NCI-H1092 treated with DMSO at 0.1 percent for 48 hours (cell line): Measurements from ENCODE around the gene TMEM218.
A peak's percentile ranks its signal among the peaks of the same experiment; 100 is the strongest.

Experiments used
- DNase-seq: peaks from one replicate; lab custom pipeline; 2025; lab: John Stamatoyannopoulos, UW

TMEM218 gene

GRCh38 chr11:125129316-125129993 is 18.0 kb upstream of the TMEM218 start:
- no peak for DNase-seq

GRCh38 chr11:125128450-125128849 is 17.0 kb upstream of the TMEM218 start:
- no peak for DNase-seq

GRCh38 chr11:125124618-125124992 is 13.2 kb upstream of the TMEM218 start:
- no peak for DNase-seq

GRCh38 chr11:125123947-125124617 is 12.7 kb upstream of the TMEM218 start:
- peak; percentile 18 for DNase-seq

- no peak for DNase-seq
Observed at GRCh38 chr11:125123194-125123946, 11.9 kb upstream of the TMEM218 start.

- DNase-seq, result no peak
Observed at GRCh38 chr11:125117429-125117828, 6.0 kb upstream of the TMEM218 start.

- no peak for DNase-seq
Observed at GRCh38 chr11:125114518-125114917, 3.1 kb upstream of the TMEM218 start.

- no peak for DNase-seq
Observed at GRCh38 chr11:125112208-125112604, 780 bp upstream of the TMEM218 start.

- DNase-seq, result no peak
Observed at GRCh38 chr11:125111001-125111342, 454 bp downstream of the TMEM218 start.

GRCh38 chr11:125110506-125110905 is 920 bp downstream of the TMEM218 start:
- DNase-seq, result no peak

GRCh38 chr11:125108469-125108868 is 3.0 kb downstream of the TMEM218 start:
- DNase-seq, result no peak

- no peak for DNase-seq
Observed at GRCh38 chr11:125105926-125106325, 5.5 kb downstream of the TMEM218 start.

- no peak for DNase-seq
Observed at GRCh38 chr11:125102510-125102909, 8.9 kb downstream of the TMEM218 start.

- DNase-seq, result no peak
Observed at GRCh38 chr11:125102025-125102424, 9.4 kb downstream of the TMEM218 start.

GRCh38 chr11:125101596-125101995 is 9.8 kb downstream of the TMEM218 start:
- no peak for DNase-seq

GRCh38 chr11:125100136-125100535 is 11.3 kb downstream of the TMEM218 start:
- no peak for DNase-seq

- DNase-seq, result no peak
Observed at GRCh38 chr11:125094731-125095130, 16.7 kb downstream of the TMEM218 start.

GRCh38 chr11:125093502-125093901 is 17.9 kb downstream of the TMEM218 start:
- no peak for DNase-seq

GRCh38 chr11:125092669-125093068 is 18.8 kb downstream of the TMEM218 start:
- no peak for DNase-seq

- no peak for DNase-seq
Observed at GRCh38 chr11:125091877-125092664, 19.4 kb downstream of the TMEM218 start.

GRCh38 chr11:125091247-125091876 is 20.1 kb downstream of the TMEM218 start:
- DNase-seq, result peak; percentile 52

- DNase-seq, result no peak
Observed at GRCh38 chr11:125090816-125091215, 20.6 kb downstream of the TMEM218 start.
